ENCODE data around the gene RTKN2. TPM values are rescaled to one million over a fixed set of nuclear protein-coding genes. Genes with fewer than 3 reads are reported as not detected.

RTKN2 gene
- total and polyA plus RNA-seq, 2 of the 4 experiments (the other 2 are of a cell fraction) = 0.75 to 0.90 TPM

- H3K23ac ChIP-seq (ENCODE audit: low read depth, low read length) = no peak overlapping the region
- no peak overlapping the region for H3K4me3 ChIP-seq (ENCODE audit: insufficient read depth, low read depth, low read length)
- peaks cover 2% of the 10 kb centered on the region; the same call in 1 of the 2 replicates for H3K4me1 ChIP-seq (ENCODE audit: control insufficient read depth, insufficient read depth, low read length)
- H3K27ac ChIP-seq (ENCODE audit: insufficient read depth, low read length) = peak overlapping the region; percentile 48; the same call in 1 of the 2 replicates
- no peak overlapping the region for H3K56ac ChIP-seq (ENCODE audit: extremely low read depth, insufficient read depth, low read length)
- no peaks in the 10 kb centered on the region for H3K79me1 ChIP-seq (ENCODE audit: low read depth in 1 of 2, low read length in 2 of 2)
- H4K8ac ChIP-seq (ENCODE audit: low read depth in 2 of 2, low read length in 2 of 2) = no peak overlapping the region
- no peak overlapping the region for H2BK20ac ChIP-seq (ENCODE audit: low read depth, low read length)
- H3K4me2 ChIP-seq (ENCODE audit: low read depth, low read length) = no peak overlapping the region
- intact Hi-C loops (cut with micrococcal nuclease) (loop anchor here (5.0 kb wide), 1 partner anchor 84 kb away; no protein-coding TSS in a partner anchor), dilution Hi-C loops (cut with HindIII; ENCODE audit: low sequenced_read_pairs, unreplicated experiment) (no loop called here), in situ Hi-C loops (cut with MboI; ENCODE audit: low sequenced_read_pairs) (no loop called here)
- H3K36me3 ChIP-seq (ENCODE audit: control insufficient read depth, insufficient read depth, low read length) = no peaks in the 10 kb centered on the region
- no peak overlapping the region for H2AK5ac ChIP-seq (ENCODE audit: low read depth, low read length)
- H3K18ac ChIP-seq (ENCODE audit: low read depth, low read length) = no peak overlapping the region
- H3K14ac ChIP-seq (replicated peaks; ENCODE audit: low read depth, low read length) = no peak overlapping the region
- ChIA-PET POLR2A (ENCODE audit: unreplicated experiment) (no interaction called here), CTCF (interaction anchor here (1.3 kb wide), 1 partner anchor 13 kb away, joined by 5 read pairs; no protein-coding TSS in a partner anchor)
- peak; percentile 27 for ATAC-seq (ENCODE audit: low read depth)
- H3K27me3 ChIP-seq (ENCODE audit: control insufficient read depth, insufficient read depth, low read length) = no peaks in the 10 kb centered on the region
- no peaks in the 10 kb centered on the region for H3K9me1 ChIP-seq (ENCODE audit: insufficient read depth, low read length)
- no peak overlapping the region for H3K9ac ChIP-seq (ENCODE audit: low read depth, low read length)
- H4K91ac ChIP-seq (ENCODE audit: insufficient read depth, low read depth, low read length) = no peak overlapping the region; the same call in 1 of the 2 replicates
- H2AK9ac ChIP-seq (replicated peaks; ENCODE audit: low read depth, low read length, poor library complexity) = no peak overlapping the region
- BruUV-seq (replicated peaks) = no TSS peak
- H2BK5ac ChIP-seq (ENCODE audit: low read depth, low read length, poor library complexity, severe bottlenecking) = no peak overlapping the region
- no peak overlapping the region for H3K4ac ChIP-seq (ENCODE audit: low read depth, low read length)
- no peaks in the 10 kb centered on the region for H4K20me1 ChIP-seq (ENCODE audit: insufficient read depth, low read length)
- H3K9me3 ChIP-seq (ENCODE audit: control insufficient read depth, insufficient read depth, low read length) = no peaks in the 10 kb centered on the region
- no peak for DNase-seq
- H4K5ac ChIP-seq (ENCODE audit: low read depth, low read length) = no peak overlapping the region
- H2BK15ac ChIP-seq (ENCODE audit: low read depth, low read length) = no peak overlapping the region
- no peak overlapping the region for H2BK120ac ChIP-seq (ENCODE audit: low read depth, low read length)
- H2AFZ ChIP-seq (replicated peaks; ENCODE audit: low read length, poor library complexity) = no peak overlapping the region
- WGBS, 2 experiments (ENCODE audit: extremely low coverage in 2 of 2, insufficient read length in 1 of 2) = no CpG with 5 or more reads among the region's 1 CpG
- no peak for TF ChIP-seq ELK1 (IDR thresholded peaks at IDR 0.05; ENCODE audit: borderline replicate concordance, low read depth, low read length)
- no peak for TF ChIP-seq MAZ (IDR thresholded peaks at IDR 0.05; ENCODE audit: borderline replicate concordance, low read depth, low read length)
- TF ChIP-seq RCOR1 (IDR thresholded peaks at IDR 0.05; ENCODE audit: insufficient replicate concordance, low read length) = no peak
- no peak for TF ChIP-seq MXI1 (IDR thresholded peaks at IDR 0.05; ENCODE audit: borderline replicate concordance, low read depth, low read length)
Measured at GRCh38 chr10:62277971-62278370, 9.3 kb upstream of the RTKN2 start.

Data from IMR-90 (cell line).